Measurements from ENCODE around the gene ATF6B.
"Not testable (repeated sequence)": the region's sequence is repeated elsewhere in the genome, so short reads cannot be mapped to it uniquely, and the experiment has no call there.

ATF6B gene

DNA sequence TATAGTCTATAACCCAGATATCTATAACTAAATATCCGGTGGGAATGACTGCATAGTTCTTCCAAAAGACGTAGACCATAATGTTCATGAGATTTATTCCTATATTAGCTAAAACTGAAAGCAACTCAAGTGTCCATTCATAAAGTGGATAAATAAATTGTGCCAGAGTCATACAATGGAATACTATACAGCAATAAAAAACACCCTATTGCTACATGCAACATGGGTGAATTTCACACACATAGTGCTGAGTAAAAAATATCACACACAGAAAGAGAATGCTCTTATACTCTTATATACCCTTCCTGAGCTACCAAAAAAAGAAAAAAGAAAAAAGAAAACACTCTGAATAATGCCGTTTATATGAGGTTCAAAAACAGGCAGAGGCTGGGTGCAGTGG, 25.8 kb downstream of the ATF6B start:
- DNase-seq, result no peak

DNA sequence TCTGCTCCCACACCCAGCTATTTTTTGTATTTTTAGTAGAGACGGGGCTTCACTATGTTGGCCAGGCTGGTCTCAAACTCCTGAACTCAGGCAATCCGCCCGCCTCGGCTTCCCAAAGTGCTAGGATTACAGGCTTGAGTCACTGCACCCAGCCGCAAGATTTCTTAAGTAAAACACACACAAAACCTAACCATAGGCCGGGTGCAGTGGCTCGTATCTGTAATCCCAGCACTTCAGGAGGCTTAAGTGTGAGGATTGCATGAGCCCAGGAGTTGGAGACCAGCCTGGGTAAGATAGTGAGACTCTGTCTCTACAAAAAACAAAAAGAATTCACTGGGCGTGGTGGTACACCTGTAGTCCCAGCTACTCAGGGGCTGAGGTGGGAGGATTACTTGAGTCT, 27.8 kb downstream of the ATF6B start:
- DNase-seq, result not testable (repeated sequence)

DNA sequence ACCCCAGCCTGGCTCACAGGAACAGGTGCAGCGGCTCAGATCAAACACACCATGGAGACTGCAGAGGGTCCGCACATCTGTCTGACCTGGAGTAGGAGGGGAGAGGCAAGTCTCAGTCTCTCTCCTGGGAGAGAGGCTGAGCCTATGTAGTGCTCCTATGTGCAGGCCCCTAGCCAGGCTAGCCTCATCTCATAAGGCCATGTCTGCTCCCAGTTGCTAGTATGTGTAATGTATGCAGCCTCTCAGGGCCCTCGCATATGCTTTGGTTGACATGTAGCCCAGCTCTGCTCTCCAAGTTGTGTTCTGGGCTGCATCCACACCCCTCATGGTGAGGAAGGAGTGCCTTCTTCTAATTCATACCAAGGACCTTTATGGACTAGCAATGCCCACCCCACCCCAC, 30.7 kb downstream of the ATF6B start:
- DNase-seq, result no peak

DNA sequence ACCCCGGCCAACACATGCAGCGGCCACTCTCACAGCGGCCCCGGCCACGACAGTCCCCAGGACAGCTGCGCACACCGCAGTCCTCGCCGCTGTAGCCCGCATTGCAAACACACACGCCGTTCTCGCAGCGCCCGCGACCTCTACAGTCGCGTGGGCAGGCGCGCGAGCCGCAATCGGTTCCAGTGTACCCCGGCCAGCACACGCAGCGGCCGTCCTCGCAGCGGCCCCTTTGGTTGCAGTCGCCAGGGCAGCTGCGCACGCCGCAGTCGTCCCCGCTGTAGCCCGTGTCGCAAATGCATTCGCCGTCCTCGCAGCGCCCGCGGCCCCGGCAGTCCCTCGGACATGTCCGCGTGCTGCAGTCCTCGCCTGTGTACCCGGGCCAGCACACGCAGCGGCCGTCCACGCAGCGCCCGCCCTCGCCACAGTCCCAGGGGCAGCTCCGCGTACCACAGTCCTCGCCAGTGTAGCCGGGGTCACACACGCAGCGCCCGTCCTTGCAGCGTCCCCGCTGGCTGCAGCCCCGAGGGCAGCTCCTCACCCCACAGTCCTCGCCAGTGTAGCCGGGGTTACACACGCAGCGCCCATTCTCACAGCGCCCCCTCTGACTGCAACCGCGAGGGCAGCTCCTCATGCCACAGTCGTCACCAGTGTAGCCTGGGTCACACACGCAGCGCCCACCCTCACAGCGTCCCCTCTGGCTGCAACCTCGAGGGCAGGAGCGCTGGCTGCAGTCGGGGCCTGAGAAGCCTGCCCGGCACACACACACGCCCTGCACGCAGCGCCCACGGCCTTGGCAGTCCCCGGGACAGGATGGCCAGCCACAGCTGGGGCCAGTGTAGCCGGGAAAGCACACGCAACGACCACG, 31.4 kb downstream of the ATF6B start:
- DNase-seq, result no peak

DNA sequence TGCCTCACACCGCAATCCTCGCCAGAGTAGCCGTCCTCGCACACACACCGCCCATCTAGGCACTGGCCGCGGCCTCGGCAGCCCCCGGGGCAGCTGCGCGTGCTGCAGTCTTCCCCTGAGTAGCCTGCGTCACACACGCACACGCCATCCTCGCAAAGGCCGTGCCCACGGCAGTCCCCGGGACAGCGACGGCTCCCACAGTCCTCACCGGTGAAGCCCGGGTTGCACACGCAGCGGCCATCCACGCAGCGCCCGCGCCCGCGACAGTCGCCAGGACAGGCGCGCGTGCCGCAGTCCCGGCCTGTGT, 32.0 kb downstream of the ATF6B start:
- DNase-seq, result no peak

DNA sequence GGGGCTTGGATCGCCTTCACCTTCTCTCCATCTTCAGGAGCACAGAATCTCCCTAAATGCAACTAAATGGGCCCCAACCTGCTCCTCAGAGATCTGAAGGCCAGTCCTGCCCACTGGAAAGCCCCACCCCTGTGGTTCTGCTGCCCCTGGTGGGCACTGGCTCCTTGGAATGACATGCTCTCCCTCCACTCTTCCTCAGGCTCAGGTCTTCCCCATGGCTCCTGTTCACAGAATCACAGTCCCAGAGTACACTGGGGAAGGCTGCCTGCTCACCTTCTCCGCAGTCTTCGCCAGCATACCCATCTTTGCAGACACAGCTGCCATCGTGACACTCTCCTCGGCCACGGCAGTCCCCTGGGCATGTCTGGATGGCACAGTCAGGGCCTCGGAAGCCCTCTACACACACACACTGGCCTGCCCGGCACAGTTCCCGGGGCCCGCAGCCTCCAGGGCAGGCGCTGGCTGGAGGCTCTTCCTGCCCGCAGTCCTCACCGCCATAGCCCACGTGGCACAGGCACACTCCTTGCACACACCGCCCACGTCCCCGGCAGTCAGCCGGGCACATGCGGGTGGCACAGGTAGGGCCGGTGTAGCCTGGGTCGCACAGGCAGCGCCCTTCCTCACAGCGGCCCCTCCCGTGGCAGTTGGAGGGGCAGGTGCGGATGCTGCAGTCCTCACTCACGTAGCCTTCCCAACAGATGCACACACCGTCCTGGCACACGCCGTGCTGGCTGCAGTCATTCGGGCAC, 32.5 kb downstream of the ATF6B start:
- DNase-seq, result no peak

DNA sequence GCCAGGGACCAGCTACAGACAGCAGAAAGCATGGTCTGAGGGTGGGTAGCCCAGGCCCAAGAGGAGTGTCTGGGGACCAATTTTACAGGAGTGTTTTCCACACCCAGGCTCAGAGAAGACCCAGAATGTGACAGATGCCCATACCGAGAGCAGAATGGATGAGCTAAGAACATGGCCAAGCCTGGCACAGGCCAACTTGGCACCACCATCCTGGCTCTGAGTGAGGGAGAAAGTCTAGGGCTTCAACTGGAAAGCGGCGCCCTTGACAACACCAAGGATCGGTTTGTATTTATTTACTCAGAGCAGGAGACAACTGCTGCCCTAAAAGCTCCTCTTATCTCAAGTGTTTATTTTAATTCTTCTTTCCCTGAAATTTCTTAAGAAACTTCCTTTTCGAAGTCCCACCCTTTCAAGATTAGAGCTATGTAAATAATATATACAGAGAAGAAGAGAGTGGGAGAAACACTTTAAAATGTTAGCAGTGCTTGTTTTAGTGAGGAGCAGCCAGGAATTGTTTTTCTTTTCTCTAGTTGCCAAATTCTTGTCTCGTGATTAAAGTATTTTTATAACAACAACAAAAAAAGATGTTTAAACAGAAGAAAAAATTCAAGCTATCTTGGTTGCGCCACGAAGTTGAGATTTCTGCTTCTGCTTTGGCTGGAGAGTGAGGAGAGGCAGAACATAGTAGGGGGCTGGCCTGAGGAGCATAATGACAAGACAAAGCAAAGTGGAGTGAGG, 35.1 kb downstream of the ATF6B start:
- DNase-seq, result no peak

DNA sequence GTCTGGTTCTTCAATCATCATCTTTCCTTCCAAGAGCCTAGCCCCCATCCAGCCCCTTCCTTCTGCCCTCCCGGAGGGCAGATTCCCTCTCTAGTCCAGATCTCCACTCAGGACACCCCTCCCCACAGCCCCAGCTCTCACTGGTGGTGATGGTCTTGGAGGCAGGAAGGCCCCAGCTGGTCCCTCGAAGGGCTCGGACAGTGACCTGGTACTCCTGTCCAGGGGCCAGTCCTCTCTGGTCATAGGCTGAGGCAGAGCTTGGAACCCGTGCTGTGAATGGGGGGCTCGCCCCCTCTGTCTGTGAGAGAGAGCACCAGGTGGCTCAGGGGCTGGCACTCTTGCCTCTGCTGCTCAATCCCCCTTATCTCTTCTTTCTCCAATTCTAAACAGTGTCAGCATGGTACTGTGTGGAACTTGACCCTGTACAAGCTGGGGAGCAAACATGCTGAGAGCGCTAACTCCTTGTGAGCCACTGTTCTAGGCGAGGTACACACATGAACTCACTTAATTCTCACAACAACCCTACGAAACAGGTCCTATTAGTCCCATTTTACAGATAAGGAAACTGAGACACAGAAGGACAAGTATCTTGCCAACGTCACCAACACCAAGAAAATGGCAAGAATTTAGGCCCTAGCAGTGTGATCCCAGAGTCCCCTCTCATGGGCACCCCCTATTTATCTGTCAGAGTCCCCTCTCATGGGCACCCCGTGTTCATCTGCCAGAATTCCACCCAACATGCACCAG, 38.8 kb downstream of the ATF6B start:
- no peak for DNase-seq

DNA sequence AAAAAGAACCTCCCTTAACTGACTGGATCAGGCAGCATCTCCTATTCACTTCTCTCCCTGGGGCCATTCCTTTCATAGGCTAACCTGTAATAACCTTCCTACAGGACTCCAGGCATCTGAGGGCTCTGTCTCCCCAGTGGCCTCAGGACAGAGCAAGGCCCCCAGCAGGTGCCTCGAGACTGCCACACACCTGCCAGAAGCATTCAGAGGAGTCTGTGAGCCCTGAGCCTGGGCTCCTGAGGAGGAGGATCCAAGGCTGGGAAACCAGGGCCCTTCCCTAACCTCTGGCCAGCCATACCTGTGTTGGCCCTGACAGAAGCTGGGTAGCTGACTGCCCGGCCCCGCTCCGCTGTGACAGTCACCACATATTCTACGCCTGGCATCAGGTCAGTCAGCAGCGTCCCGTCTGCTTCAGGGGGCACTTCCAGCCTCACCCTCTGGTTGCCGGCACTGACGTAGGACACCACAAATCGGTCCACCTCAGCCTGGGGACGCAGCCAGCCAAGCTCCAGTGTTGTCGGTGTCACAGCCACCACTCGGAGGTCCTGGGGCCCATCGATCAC, 39.5 kb downstream of the ATF6B start:
- no peak for DNase-seq

DNA sequence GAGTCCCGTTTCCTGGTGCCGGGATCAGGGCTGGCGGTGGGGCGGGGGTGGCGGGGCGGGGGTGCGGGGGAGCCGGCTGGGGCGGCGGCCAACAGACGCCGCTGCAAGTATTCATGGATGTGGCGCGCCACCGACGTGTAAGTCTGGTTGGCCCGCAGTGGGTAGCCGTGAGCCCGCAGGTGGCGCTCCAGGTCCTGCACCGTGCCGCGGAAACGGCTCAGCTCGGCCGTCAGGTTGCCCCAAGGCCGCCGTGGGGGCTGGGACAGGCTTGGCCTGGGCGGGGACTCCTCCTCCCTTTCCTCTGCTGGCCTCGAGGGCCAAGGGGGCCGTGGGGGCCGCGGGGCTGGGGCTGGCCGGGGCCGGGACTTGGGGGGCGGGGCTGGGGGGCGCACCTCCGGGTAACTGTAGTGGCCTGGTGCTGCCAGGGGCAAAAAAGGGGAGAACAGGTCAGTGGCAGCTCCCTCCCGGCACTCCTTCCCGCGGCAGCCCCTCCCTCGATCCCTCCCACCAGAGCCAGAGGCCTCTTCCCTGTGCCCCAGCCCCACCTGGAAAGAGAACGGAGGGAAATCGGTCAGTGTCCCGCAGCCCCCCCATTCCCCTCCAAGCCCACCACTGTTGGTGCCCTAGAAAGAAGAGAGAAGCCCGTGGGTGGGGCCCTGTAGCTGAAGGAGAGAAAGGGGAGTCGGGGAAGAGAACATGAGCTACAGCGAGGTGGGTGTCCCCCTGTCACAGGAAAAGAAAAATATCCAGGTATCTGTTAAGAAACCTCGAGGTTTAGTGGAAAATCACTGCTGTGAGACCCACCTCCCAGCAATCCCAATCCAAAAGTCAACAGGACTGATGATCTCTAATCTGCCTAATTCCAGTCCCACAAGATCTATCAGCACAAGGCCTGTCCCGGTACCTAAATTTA, 40.2 kb downstream of the ATF6B start:
- DNase-seq, result peak; percentile 39

DNA sequence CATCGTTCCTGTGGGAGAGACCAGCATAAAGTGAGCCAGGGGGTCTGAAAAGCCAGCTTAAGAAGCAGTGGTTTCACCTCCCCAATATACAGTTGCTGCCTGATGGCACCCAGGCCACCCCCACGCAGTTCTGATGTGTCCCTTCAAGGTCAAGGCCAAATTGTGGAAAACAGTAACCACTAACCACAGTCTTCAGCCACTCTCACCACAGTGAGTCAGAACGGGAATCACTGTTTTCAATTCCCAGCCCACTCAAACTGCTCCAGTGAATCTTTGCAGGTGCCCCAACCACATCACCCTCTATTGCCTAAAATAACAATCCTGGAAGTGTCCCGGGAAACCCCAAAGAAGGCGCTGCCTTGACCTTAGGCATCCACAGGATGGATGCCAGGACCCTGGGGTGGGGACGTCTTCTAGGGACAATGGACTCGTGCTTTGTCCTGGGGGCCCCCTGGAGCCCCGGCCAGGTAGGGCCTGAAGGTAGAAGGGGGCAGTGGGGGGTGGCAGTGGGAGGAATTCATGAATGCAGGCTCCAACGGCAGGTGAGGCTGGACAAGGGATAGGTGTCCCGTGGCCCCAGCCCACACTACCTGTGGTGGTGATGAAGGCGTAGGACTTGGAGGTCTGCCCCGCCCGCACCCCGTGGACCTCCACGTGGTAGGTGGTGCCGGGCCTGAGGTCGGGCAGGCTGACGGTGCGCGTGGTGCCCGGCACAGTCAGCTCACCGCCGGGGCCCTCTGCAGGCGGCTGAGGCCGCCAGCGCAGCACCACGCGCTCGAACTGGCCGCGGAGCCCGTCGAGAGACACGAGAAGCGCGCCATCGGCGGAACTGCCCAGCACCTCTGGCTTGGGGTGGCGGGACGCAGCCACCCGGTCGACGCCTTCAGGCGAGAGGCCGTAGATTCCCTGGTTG, 41.1 kb downstream of the ATF6B start:
- DNase-seq, result no peak

DNA sequence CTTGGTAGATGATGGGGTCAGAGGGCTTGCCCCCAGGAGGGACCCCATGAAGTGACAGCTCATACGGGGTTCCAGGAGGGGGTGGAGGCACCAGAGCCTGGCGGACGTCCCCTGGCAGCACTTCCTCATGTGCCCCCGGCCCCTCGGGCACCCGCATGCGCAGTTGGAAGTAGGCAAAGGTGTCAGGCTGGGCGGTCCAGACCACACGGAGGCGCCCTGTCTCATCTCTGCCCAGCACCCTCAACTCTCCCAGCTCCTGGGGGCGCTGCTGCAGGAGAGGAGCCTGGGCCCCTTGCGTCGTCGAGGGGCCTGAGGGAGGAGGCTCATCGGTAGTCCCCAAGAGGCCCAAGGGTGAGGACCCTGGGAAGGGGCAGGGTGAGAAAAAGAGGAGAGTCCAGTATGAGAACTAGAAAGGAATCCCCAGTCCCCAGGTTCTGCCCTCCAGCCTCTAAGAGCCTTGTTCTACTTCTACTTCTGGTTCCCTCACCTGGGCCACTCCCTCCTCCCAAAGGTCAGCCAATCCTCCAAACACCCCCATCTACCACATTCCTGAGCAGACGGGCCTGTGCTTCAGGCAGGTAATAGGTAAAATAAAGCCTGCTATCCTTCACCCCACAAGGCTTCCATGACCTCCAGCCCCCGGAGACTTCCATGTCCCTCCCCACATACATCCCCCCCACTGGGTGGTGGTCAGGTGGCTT, 42.1 kb downstream of the ATF6B start:
- no peak for DNase-seq

DNA sequence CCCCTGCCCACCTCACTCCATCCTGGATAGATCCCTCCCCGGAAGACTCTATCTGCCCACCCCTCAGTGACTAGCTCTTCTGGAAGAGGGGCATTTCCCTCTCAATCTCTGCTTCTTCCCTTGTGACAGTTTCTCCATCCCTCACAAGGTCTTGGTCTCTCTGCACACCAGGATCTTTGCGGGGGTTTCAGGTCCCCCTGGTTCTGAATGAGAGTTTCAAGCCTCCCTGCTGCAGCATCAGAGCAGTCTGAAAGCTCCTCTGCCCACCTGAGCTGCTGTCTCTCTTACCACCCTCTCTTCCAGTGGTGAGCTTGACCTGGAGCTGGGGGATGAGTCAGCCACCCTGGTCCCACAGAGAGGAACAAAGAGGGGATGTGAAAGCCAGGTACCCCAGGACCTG, 43.3 kb downstream of the ATF6B start:
- no peak for DNase-seq

DNA sequence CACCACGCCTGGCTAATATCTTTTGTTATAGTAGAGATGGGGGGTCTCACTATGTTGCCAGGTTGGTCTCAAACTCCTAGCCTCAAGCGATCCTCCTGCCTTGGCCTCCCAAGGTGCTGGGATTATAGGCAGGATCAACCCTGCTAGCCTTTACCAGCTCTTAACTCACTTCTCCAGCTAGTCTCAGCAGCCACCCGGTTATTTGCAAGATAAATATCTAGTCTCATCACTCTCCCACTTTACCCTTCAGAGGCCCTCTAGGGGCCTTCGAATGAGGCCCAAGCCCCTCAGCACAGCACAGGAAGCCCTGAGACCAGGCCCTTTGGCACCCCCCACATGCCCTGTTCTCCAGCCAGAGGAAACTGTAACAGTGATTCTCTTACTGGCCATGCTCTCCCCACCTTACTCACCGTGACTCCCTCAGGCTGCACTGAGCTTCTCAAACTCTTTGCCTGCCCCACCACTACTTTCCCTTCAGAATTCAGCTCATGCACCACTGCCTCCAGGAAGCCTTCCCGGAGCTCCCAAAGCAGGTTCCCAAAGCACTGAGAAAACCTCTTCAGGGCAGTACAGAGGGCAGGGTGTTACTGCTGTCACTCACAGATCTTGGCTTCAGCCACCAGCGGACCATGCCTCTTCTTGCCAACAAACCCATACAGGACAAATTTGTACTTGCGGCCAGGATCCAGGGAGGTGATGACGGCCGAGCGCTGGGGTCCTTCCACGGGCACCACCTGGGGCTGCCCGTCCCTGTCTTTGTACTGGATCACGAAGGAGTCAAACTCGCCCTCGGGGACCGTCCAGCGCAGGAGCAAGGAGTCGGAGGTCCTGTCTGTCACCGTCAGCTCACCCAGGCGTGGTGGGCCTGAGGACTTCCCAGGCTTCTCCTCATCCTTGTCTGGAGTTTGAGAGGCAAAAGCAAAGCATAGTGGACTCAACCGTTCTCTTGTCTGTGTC, 44.0 kb downstream of the ATF6B start:
- no peak for DNase-seq

DNA sequence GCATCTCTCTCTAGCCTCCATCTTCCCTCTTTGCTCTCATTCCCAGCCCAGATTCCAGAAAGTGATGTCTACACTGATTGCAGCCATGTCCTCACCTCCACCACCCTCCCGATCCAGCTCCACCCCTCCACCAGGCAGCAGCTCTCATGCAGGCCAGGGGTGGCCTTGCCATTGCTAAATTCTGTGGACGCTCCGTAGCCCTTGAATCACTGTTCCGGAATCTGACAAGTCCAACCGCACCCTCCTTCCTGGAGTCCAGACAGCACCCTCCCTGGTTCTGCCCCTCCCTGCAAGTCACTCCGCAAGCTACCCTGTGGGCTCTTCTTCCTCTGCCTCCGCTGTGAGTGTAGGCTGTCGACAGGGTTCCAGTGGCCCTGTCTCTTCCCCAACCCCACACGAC, 45.1 kb downstream of the ATF6B start:
- DNase-seq, result no peak

DNA sequence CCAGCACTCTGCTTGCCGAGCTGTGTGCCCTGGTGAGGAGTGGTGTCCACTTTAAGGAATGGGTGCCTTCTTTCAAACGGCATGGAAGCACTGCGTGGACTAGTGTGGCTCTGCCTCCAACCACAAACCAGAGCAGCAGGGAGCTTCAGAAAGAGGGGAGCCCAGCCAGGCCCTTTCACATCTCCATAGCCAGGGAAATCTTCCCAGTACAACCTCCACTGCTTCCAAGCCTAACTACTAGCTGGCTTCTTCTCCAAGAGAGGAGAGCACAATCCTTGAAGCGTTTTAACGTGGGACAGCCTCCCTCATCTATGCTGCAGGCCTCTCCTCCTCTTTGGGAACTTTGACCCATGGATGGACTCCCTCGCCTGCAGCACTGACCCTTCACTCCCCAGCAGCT, 45.6 kb downstream of the ATF6B start:
- no peak for DNase-seq

DNA sequence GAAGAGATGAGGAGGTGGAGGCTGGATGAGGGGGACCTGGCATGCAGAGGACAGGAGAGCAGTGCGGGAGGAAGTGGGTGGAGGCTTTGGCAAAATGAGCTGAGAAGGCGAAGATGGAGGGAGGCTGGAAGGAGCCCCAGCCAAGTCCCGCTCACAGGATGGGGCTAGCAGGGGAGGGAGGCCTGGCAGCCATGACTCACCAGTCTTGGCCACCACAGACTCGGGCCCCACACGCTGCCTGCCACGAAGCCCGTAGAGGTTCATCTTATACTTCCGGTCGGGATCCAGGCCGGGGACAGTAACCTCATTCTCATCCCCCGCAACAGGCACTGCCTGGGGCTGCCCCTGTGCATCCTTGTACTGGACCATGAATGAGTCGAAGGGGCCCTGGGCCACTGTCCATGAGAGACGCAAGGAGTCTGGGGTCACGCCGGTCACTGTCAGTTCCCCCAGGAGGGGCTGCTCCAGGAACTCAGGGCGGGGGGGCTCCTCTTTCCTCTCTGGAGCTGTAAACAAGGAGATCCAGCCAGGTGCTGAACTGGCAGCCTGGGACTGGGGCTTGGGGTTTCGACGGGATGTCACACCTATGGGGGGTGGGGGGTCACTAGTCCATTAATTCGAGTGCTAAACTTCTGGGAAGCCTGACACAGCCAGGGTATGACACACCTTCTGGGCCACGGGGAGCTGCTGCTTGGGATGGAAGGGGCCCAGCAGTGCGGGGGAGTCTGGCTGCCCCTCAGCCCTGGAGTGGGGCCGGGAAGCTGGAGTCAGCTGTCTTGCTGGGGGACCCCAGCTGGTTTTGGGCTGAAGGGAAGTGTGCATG, 46.7 kb downstream of the ATF6B start:
- no peak for DNase-seq
